GM23338 (cell line): ENCODE data around the gene KRT78. TPM values are rescaled to one million over a fixed set of nuclear protein-coding genes. Genes with fewer than 3 reads are reported as not detected.
A peak's percentile ranks its signal among the peaks of the same experiment; 100 is the strongest.
"Not testable (repeated sequence)": the region's sequence is repeated elsewhere in the genome, so short reads cannot be mapped to it uniquely, and the experiment has no call there.

Experiments used
- ATAC-seq: fragments of 200-7000 bp; cut with Tn5 transposase; 3 replicates; pipeline ENCODE4 v1.9.1; 2020
- DNase-seq: peaks from one replicate; pipeline ENCODE4 v3.0.0-alpha.2; 2015; ENCODE audit warnings: low spot score
- H2AFZ ChIP-seq: fragments of 200-600 bp; sonication (generic); 2 replicates; pipeline ENCODE4 v1.8.0; 2016; ENCODE audit warnings: antibody characterized with exemption, mild to moderate bottlenecking, moderate library complexity
- H3F3A ChIP-seq: fragments of 200-600 bp; sonication (generic); replicated peaks from 2 replicates; pipeline ENCODE4 v1.8.0; 2017; ENCODE audit warnings: antibody characterized with exemption, mixed run types, low read depth
- H3K27ac ChIP-seq: fragments of 200-600 bp; sonication (generic); 2 replicates; pipeline ENCODE4 v1.6.1; 2016; ENCODE audit warnings: low read depth
- H3K27me3 ChIP-seq: fragments of 200-600 bp; sonication (generic); 2 replicates; pipeline ENCODE4 v1.8.0; 2016; ENCODE audit warnings: mild to moderate bottlenecking, mixed run types, moderate library complexity; ENCODE audit not compliant: insufficient read depth
- H3K36me3 ChIP-seq: fragments of 200-600 bp; sonication (generic); 2 replicates; pipeline ENCODE4 v1.8.0; 2016; ENCODE audit warnings: mild to moderate bottlenecking; ENCODE audit not compliant: insufficient read depth
- H3K4me1 ChIP-seq: fragments of 200-600 bp; sonication (generic); 2 replicates; pipeline ENCODE4 v1.8.0; 2016; ENCODE audit warnings: mild to moderate bottlenecking, moderate library complexity; ENCODE audit not compliant: insufficient read depth
- H3K4me2 ChIP-seq: fragments of 200-600 bp; sonication (generic); 2 replicates; pipeline ENCODE4 v1.7.1; 2017; ENCODE audit warnings: mixed run types
- H3K4me3 ChIP-seq: fragments of 200-600 bp; sonication (generic); 2 replicates; pipeline ENCODE4 v1.6.1; 2016; ENCODE audit warnings: mixed run types
- H3K79me2 ChIP-seq: fragments of 200-600 bp; sonication (generic); replicated peaks from 2 replicates; pipeline ENCODE4 v1.8.0; 2017; ENCODE audit warnings: mild to moderate bottlenecking; ENCODE audit not compliant: insufficient read depth
- H3K9me2 ChIP-seq: fragments of 200-600 bp; sonication (generic); 2 replicates; pipeline ENCODE4 v1.8.0; 2017; ENCODE audit not compliant: insufficient read depth
- H4K20me1 ChIP-seq: fragments of 200-600 bp; sonication (generic); replicated peaks from 2 replicates; pipeline ENCODE4 v1.8.0; 2017; ENCODE audit warnings: mild to moderate bottlenecking; ENCODE audit not compliant: insufficient read depth
- H3K27ac Mint-ChIP-seq: 2 replicates; pipeline ENCODE4 v1.8.0; 2020; ENCODE audit warnings: inconsistent platforms, mild to moderate bottlenecking, moderate library complexity, mixed read lengths
- H3K27me3 Mint-ChIP-seq: 3 replicates; pipeline ENCODE4 v1.8.0; 2022; ENCODE audit warnings: low read depth, mild to moderate bottlenecking, moderate library complexity, mixed read lengths, inconsistent platforms; ENCODE audit not compliant: insufficient read depth, poor library complexity
- H3K36me3 Mint-ChIP-seq: 3 replicates; pipeline ENCODE4 v1.8.0; 2021; ENCODE audit warnings: low read depth, mild to moderate bottlenecking, inconsistent platforms, moderate library complexity, mixed read lengths
- H3K4me1 Mint-ChIP-seq: 3 replicates; pipeline ENCODE4 v1.8.0; 2020; ENCODE audit warnings: mild to moderate bottlenecking, inconsistent platforms, mixed read lengths
- H3K4me3 Mint-ChIP-seq: 3 replicates; pipeline ENCODE4 v1.8.0; 2021; ENCODE audit warnings: moderate library complexity, mild to moderate bottlenecking, inconsistent platforms, mixed read lengths
- H3K9me3 Mint-ChIP-seq: 3 replicates; pipeline ENCODE4 v1.8.0; 2020; ENCODE audit warnings: moderate library complexity, mild to moderate bottlenecking, inconsistent platforms, mixed read lengths
- CREB1 ChIP-seq: fragments of 250-450 bp; sonication (Bioruptor Pico); IDR thresholded peaks from 2 replicates; pipeline ENCODE4 v1.5.0; 2020; ENCODE audit warnings: low read depth, mild to moderate bottlenecking, moderate library complexity
- ETS1 ChIP-seq: IDR thresholded peaks from 2 replicates; pipeline ENCODE4 v1.6.1; 2016; ENCODE audit warnings: antibody characterized with exemption
- EZH2 ChIP-seq: fragments of 200-600 bp; sonication (generic); IDR thresholded peaks from one replicate; pipeline ENCODE4 v1.8.0; 2017; ENCODE audit warnings: antibody characterized with exemption, mild to moderate bottlenecking, low read depth; ENCODE audit not compliant: unreplicated experiment
- EZH2phosphoT487 ChIP-seq: fragments of 200-600 bp; sonication (generic); IDR thresholded peaks from one replicate; pipeline ENCODE4 v1.8.1; 2018; ENCODE audit warnings: antibody characterized with exemption; ENCODE audit not compliant: unreplicated experiment
- JUNB ChIP-seq: IDR thresholded peaks from one replicate; pipeline ENCODE4 v1.6.1; 2016; ENCODE audit warnings: antibody characterized with exemption; ENCODE audit not compliant: unreplicated experiment
- NANOG ChIP-seq: IDR thresholded peaks from 2 replicates; pipeline ENCODE4 v1.6.1; 2016; ENCODE audit warnings: antibody characterized with exemption, borderline replicate concordance
- STAT1 ChIP-seq: IDR thresholded peaks from one replicate; pipeline ENCODE4 v1.6.1; 2016; ENCODE audit warnings: antibody characterized with exemption; ENCODE audit not compliant: unreplicated experiment
- ZNF114 ChIP-seq: fragments of 250-450 bp; sonication (Bioruptor Pico); IDR thresholded peaks from 2 replicates; pipeline ENCODE4 v1.5.0; 2020; ENCODE audit warnings: mild to moderate bottlenecking, moderate library complexity
- polyA plus RNA-seq: library from polyadenylated mRNA; unstranded; fragments of >200 nt; fragmentation: Nextera tagmentation; extraction: Ambion mirVana; gene quantifications from 2 replicates; pipeline ENCODE4 v1.2.1, GENCODE V29; 2016
- total RNA-seq: library from RNA; depleted of rRNA; stranded (reverse); fragments of >200 nt; shearing (Covaris generic); gene quantifications from 2 replicates; pipeline ENCODE4 v1.2.3, GENCODE V29; 2014
- TF ChIP-seq, protein P1 (sequence below), 2 experiments: fragments of 200-600 bp in 1 of 2; sonication (generic) in 1 of 2; conservative IDR thresholded peaks; 2 replicates each; pipeline versions ENCODE4 v1.5.1 to v1.6.1; 2016 to 2017; ENCODE audit warnings: antibody characterized with exemption in 2 of 2, low read depth in 2 of 2, mild to moderate bottlenecking in 2 of 2, moderate library complexity in 1 of 2
- TF ChIP-seq, protein P2 (sequence below): IDR thresholded peaks from one replicate; pipeline ENCODE4 v1.6.1; 2018; ENCODE audit warnings: antibody characterized with exemption; ENCODE audit not compliant: unreplicated experiment

Gene KRT78
- total and polyA plus RNA-seq, 2 experiments from 2014 or later: not detected

DNA sequence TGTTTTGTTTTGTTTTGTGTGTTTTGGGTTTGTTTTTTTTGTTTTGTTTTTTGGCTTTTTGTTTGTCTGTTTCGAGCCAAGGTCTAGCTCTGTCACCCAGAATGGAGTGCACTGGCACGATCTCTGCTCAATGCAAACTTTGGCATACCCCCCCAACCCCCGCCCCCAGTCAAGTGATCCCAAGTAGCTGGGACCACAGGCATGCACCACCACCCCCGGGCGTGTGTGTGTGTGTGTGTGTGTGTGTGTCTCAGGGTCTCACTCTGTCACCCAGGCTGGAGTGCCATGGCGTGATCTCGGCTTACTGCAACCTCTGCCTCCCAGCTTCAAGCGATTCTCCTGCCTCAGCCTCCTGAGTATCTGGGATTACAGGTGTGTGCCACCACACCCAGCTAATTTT, 31.7 kb upstream of the KRT78 start:
- ATAC-seq, H3K27me3 Mint-ChIP-seq: not testable (repeated sequence)

DNA sequence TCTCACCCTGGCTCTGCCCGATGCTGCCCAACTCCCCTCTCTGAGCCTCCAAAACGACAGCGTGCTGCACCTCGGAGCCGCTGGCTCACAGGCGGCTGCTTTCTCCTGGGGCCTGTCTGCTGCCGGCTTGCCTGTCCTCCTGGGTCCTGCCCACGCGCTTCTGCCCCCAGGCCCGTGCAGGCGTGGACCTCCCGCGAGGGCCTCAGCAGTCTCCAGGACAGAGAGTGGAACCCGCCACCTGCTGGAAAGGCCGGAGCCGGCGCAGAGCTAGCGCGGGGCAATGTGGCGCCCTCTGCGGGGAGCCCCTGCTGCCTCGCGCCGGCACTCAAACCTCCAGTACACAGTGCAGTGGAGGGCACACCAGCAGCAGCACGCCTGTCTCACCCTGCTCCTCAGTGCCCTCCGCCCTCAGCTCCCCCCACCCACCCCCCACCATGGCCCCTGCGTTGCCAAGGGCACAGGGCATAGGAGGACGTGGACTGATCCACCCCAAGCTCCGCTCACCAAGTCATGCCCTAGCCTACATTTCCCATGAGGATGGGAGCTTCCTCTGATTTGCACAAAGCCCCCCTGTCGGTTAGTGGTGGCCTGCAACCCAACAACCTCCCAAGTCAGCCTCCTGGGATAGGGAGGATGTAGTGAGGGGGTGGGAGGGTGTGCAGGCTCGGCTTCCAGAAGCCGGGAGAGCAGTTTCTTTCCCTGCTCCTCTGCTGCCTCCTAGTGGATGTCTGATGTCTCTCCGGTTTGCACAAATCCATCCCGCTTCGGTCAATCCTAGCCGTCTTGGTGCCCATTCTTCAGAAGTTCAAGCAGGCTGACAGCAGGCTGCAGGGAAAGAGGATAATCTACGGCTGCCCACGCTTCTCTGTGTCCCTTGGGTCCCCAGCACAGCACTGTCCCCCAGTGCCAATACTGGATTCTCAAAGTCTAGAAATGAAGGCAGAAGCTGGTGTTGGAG, 30.9 kb upstream of the KRT78 start:
- no peaks in the 10 kb centered on the region for H3K9me2 ChIP-seq
- Mint-ChIP-seq H3K4me3 (peak overlapping the region; percentile 66), H3K4me1 (peaks cover 20% of the 10 kb centered on the region), H3K27ac (no peak overlapping the region), H3K36me3 (no peaks in the 10 kb centered on the region), H3K9me3 (no peaks in the 10 kb centered on the region), H3K27me3 (peaks cover 10% of the 10 kb centered on the region)
- H2AFZ ChIP-seq: peak overlapping the region; percentile 99
- H3K4me3 ChIP-seq: peak overlapping the region; percentile 61
- H3F3A ChIP-seq: no peaks in the 10 kb centered on the region; the same call in 1 of the 2 replicates
- H3K27me3 ChIP-seq: peaks cover 12% of the 10 kb centered on the region
- H3K27ac ChIP-seq: no peak overlapping the region
- H3K79me2 ChIP-seq: no peaks in the 10 kb centered on the region
- H3K4me2 ChIP-seq: peak overlapping the region; percentile 80
- ATAC-seq: peak; percentile 87
- H4K20me1 ChIP-seq: no peaks in the 10 kb centered on the region
- DNase-seq: peak; percentile 98
- H3K36me3 ChIP-seq: no peaks in the 10 kb centered on the region
- no peaks in the 10 kb centered on the region for H3K4me1 ChIP-seq
- TF ChIP-seq STAT1: no peak
- TF ChIP-seq, protein P1, sequence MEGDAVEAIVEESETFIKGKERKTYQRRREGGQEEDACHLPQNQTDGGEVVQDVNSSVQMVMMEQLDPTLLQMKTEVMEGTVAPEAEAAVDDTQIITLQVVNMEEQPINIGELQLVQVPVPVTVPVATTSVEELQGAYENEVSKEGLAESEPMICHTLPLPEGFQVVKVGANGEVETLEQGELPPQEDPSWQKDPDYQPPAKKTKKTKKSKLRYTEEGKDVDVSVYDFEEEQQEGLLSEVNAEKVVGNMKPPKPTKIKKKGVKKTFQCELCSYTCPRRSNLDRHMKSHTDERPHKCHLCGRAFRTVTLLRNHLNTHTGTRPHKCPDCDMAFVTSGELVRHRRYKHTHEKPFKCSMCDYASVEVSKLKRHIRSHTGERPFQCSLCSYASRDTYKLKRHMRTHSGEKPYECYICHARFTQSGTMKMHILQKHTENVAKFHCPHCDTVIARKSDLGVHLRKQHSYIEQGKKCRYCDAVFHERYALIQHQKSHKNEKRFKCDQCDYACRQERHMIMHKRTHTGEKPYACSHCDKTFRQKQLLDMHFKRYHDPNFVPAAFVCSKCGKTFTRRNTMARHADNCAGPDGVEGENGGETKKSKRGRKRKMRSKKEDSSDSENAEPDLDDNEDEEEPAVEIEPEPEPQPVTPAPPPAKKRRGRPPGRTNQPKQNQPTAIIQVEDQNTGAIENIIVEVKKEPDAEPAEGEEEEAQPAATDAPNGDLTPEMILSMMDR (conservative IDR thresholded peaks at IDR 0.05; ENCODE audit: low read depth in 2 of 2): peak; percentile 75 to 92
- TF ChIP-seq ZNF114: no peak

More for the DNA sequence above, 31.7 kb upstream of the KRT78 start:
- not testable (repeated sequence) for H3K27ac Mint-ChIP-seq, H2AFZ ChIP-seq, H3F3A ChIP-seq, H3K4me3 ChIP-seq, H3K79me2 ChIP-seq, H3K9me2 ChIP-seq, H3K36me3 Mint-ChIP-seq, DNase-seq, H4K20me1 ChIP-seq, H3K36me3 ChIP-seq, H3K27ac ChIP-seq, H3K27me3 ChIP-seq, H3K4me1 ChIP-seq, H3K4me2 ChIP-seq, H3K9me3 Mint-ChIP-seq
- peak overlapping the region; percentile 66; the same call in 1 of the 3 replicates for H3K4me3 Mint-ChIP-seq
- H3K4me1 Mint-ChIP-seq: peaks cover 18% of the 10 kb centered on the region

GRCh38 chr12:52878507-52879393, 30.0 kb upstream of the KRT78 start:
- Mint-ChIP-seq H3K27ac (no peak overlapping the region), H3K9me3 (no peaks in the 10 kb centered on the region), H3K4me3 (peak overlapping the region; percentile 66), H3K27me3 (peaks cover 13% of the 10 kb centered on the region), H3K36me3 (no peaks in the 10 kb centered on the region), H3K4me1 (peaks cover 24% of the 10 kb centered on the region)
- Histone ChIP-seq H3K4me1 (no peaks in the 10 kb centered on the region; the same call in 1 of the 2 replicates), H3K4me2 (peak overlapping the region; percentile 80; the same call in 1 of the 2 replicates), H3K4me3 (peak overlapping the region; percentile 61), H4K20me1 (no peaks in the 10 kb centered on the region), H3K27ac (no peak overlapping the region), H3K79me2 (no peaks in the 10 kb centered on the region), H3K27me3 (peaks cover 19% of the 10 kb centered on the region), H3F3A (no peaks in the 10 kb centered on the region; the same call in 1 of the 2 replicates), H2AFZ (peak overlapping the region; percentile 99), H3K9me2 (no peaks in the 10 kb centered on the region), H3K36me3 (no peaks in the 10 kb centered on the region)
- ATAC-seq: no peak; the same call in 2 of the 3 replicates
- DNase-seq: no peak
- TF ChIP-seq CREB1 (no peak), STAT1 (no peak), JUNB (no peak), NANOG (no peak), EZH2 (no peak), ETS1 (no peak), EZH2phosphoT487 (no peak)
- TF ChIP-seq, protein P2, sequence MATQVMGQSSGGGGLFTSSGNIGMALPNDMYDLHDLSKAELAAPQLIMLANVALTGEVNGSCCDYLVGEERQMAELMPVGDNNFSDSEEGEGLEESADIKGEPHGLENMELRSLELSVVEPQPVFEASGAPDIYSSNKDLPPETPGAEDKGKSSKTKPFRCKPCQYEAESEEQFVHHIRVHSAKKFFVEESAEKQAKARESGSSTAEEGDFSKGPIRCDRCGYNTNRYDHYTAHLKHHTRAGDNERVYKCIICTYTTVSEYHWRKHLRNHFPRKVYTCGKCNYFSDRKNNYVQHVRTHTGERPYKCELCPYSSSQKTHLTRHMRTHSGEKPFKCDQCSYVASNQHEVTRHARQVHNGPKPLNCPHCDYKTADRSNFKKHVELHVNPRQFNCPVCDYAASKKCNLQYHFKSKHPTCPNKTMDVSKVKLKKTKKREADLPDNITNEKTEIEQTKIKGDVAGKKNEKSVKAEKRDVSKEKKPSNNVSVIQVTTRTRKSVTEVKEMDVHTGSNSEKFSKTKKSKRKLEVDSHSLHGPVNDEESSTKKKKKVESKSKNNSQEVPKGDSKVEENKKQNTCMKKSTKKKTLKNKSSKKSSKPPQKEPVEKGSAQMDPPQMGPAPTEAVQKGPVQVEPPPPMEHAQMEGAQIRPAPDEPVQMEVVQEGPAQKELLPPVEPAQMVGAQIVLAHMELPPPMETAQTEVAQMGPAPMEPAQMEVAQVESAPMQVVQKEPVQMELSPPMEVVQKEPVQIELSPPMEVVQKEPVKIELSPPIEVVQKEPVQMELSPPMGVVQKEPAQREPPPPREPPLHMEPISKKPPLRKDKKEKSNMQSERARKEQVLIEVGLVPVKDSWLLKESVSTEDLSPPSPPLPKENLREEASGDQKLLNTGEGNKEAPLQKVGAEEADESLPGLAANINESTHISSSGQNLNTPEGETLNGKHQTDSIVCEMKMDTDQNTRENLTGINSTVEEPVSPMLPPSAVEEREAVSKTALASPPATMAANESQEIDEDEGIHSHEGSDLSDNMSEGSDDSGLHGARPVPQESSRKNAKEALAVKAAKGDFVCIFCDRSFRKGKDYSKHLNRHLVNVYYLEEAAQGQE: no peak
